ENCODE results near the gene CHAT.

Gene CHAT

GRCh38 chr10:49653273-49653929, 39.6 kb downstream of the CHAT start:
- Mint-ChIP-seq H3K27ac (no peak overlapping the region), H3K4me1 (peaks cover 14% of the 10 kb centered on the region), H3K4me3 (no peak overlapping the region)

GRCh38 chr10:49654036-49654693, 40.3 kb downstream of the CHAT start:
- H3K27ac Mint-ChIP-seq: no peak overlapping the region
- H3K36me3 Mint-ChIP-seq: no peaks in the 10 kb centered on the region
- peaks cover 11% of the 10 kb centered on the region for H3K4me1 Mint-ChIP-seq
- DNase-seq (ENCODE audit: low spot score in 2 of 2) (no peak), ATAC-seq (ENCODE audit: low read depth) (no peak)
- peaks cover 19% of the 10 kb centered on the region for H3K27me3 Mint-ChIP-seq
- H3K9me3 Mint-ChIP-seq: peaks cover 5% of the 10 kb centered on the region
- H3K4me3 Mint-ChIP-seq: no peak overlapping the region

More at GRCh38 chr10:49653273-49653929, 39.6 kb downstream of the CHAT start:
- no peaks in the 10 kb centered on the region for H3K9me3 Mint-ChIP-seq
- H3K27me3 Mint-ChIP-seq: peaks cover 21% of the 10 kb centered on the region
- H3K36me3 Mint-ChIP-seq: no peaks in the 10 kb centered on the region
- ATAC-seq (ENCODE audit: low read depth) (no peak), DNase-seq (ENCODE audit: low spot score in 2 of 2) (no peak)

- DNase-seq (ENCODE audit: low spot score in 2 of 2) (no peak), ATAC-seq (ENCODE audit: low read depth) (no peak)
- peaks cover 5% of the 10 kb centered on the region for H3K4me1 Mint-ChIP-seq
- no peak overlapping the region for H3K27ac Mint-ChIP-seq
- H3K27me3 Mint-ChIP-seq: peaks cover 19% of the 10 kb centered on the region
- peaks cover 9% of the 10 kb centered on the region for H3K9me3 Mint-ChIP-seq
- no peaks in the 10 kb centered on the region for H3K36me3 Mint-ChIP-seq
- no peak overlapping the region for H3K4me3 Mint-ChIP-seq
These were observed 41.3 kb downstream of the CHAT start for GRCh38 chr10:49655099-49655498.

- Mint-ChIP-seq H3K9me3 (peaks cover 10% of the 10 kb centered on the region), H3K27ac (no peak overlapping the region), H3K4me1 (no peaks in the 10 kb centered on the region), H3K27me3 (peaks cover 12% of the 10 kb centered on the region), H3K4me3 (no peak overlapping the region), H3K36me3 (no peaks in the 10 kb centered on the region)
- DNase-seq (ENCODE audit: low spot score in 2 of 2) (no peak), ATAC-seq (ENCODE audit: low read depth) (no peak)
These were observed 43.1 kb downstream of the CHAT start for GRCh38 chr10:49656845-49657493.

GRCh38 chr10:49657606-49658005, 43.8 kb downstream of the CHAT start:
- DNase-seq (ENCODE audit: low spot score in 2 of 2): no peak
- H3K36me3 Mint-ChIP-seq: no peaks in the 10 kb centered on the region
- H3K4me3 Mint-ChIP-seq: no peak overlapping the region
- H3K4me1 Mint-ChIP-seq: no peaks in the 10 kb centered on the region
- H3K9me3 Mint-ChIP-seq: peaks cover 10% of the 10 kb centered on the region
- no peak overlapping the region for H3K27ac Mint-ChIP-seq
- no peak for ATAC-seq (ENCODE audit: low read depth)
- peaks cover 8% of the 10 kb centered on the region for H3K27me3 Mint-ChIP-seq

GRCh38 chr10:49661140-49661856, 47.5 kb downstream of the CHAT start:
- peaks cover 10% of the 10 kb centered on the region for H3K9me3 Mint-ChIP-seq
- DNase-seq (ENCODE audit: low spot score in 2 of 2) (no peak), ATAC-seq (ENCODE audit: low read depth) (no peak)
- no peaks in the 10 kb centered on the region for H3K36me3 Mint-ChIP-seq
- H3K27me3 Mint-ChIP-seq: peaks cover 10% of the 10 kb centered on the region
- H3K4me1 Mint-ChIP-seq: no peaks in the 10 kb centered on the region
- no peak overlapping the region for H3K27ac Mint-ChIP-seq
- H3K4me3 Mint-ChIP-seq: no peak overlapping the region

GRCh38 chr10:49662169-49662830, 48.5 kb downstream of the CHAT start:
- Mint-ChIP-seq H3K27ac (no peak overlapping the region), H3K9me3 (peaks cover 10% of the 10 kb centered on the region), H3K4me1 (no peaks in the 10 kb centered on the region), H3K36me3 (no peaks in the 10 kb centered on the region), H3K4me3 (no peak overlapping the region), H3K27me3 (peaks cover 5% of the 10 kb centered on the region)
- no peak for ATAC-seq (ENCODE audit: low read depth)
- DNase-seq (ENCODE audit: low spot score in 2 of 2): no peak

- H3K4me1 Mint-ChIP-seq: no peaks in the 10 kb centered on the region
- H3K27ac Mint-ChIP-seq: no peak overlapping the region
- H3K27me3 Mint-ChIP-seq: peaks cover 5% of the 10 kb centered on the region
- DNase-seq (ENCODE audit: low spot score in 2 of 2): no peak
- no peaks in the 10 kb centered on the region for H3K36me3 Mint-ChIP-seq
- ATAC-seq (ENCODE audit: low read depth): no peak
- peaks cover 10% of the 10 kb centered on the region for H3K9me3 Mint-ChIP-seq
- H3K4me3 Mint-ChIP-seq: no peak overlapping the region
These were observed 49.8 kb downstream of the CHAT start for GRCh38 chr10:49663596-49663995.

GRCh38 chr10:49664006-49664841, 50.4 kb downstream of the CHAT start:
- peaks cover 5% of the 10 kb centered on the region for H3K27me3 Mint-ChIP-seq
- no peaks in the 10 kb centered on the region for H3K36me3 Mint-ChIP-seq

GRCh38 chr10:49664842-49665355, 51.1 kb downstream of the CHAT start:
- Mint-ChIP-seq H3K27ac (no peak overlapping the region), H3K27me3 (peaks cover 5% of the 10 kb centered on the region), H3K4me3 (no peak overlapping the region), H3K9me3 (peaks cover 2% of the 10 kb centered on the region), H3K36me3 (no peaks in the 10 kb centered on the region), H3K4me1 (no peaks in the 10 kb centered on the region)
- ATAC-seq (ENCODE audit: low read depth): no peak
- no peak for DNase-seq (ENCODE audit: low spot score in 2 of 2)

More at GRCh38 chr10:49664006-49664841, 50.4 kb downstream of the CHAT start:
- H3K27ac Mint-ChIP-seq: no peak overlapping the region
- H3K4me3 Mint-ChIP-seq: no peak overlapping the region
- ATAC-seq (ENCODE audit: low read depth): no peak
- no peaks in the 10 kb centered on the region for H3K4me1 Mint-ChIP-seq
- DNase-seq (ENCODE audit: low spot score in 2 of 2): no peak
- peaks cover 5% of the 10 kb centered on the region for H3K9me3 Mint-ChIP-seq

GRCh38 chr10:49666054-49666615, 52.3 kb downstream of the CHAT start:
- peaks cover 4% of the 10 kb centered on the region for H3K9me3 Mint-ChIP-seq
- ATAC-seq (ENCODE audit: low read depth): no peak
- DNase-seq (ENCODE audit: low spot score in 2 of 2): no peak
- H3K4me3 Mint-ChIP-seq: no peak overlapping the region
- H3K27me3 Mint-ChIP-seq: peaks cover 5% of the 10 kb centered on the region
- H3K27ac Mint-ChIP-seq: no peak overlapping the region
- no peaks in the 10 kb centered on the region for H3K4me1 Mint-ChIP-seq
- H3K36me3 Mint-ChIP-seq: no peaks in the 10 kb centered on the region

GRCh38 chr10:49666685-49667084, 52.8 kb downstream of the CHAT start:
- no peak for ATAC-seq (ENCODE audit: low read depth)
- no peaks in the 10 kb centered on the region for H3K4me1 Mint-ChIP-seq
- H3K9me3 Mint-ChIP-seq: peaks cover 4% of the 10 kb centered on the region
- no peak overlapping the region for H3K27ac Mint-ChIP-seq
- H3K36me3 Mint-ChIP-seq: no peaks in the 10 kb centered on the region
- H3K27me3 Mint-ChIP-seq: peaks cover 5% of the 10 kb centered on the region
- DNase-seq (ENCODE audit: low spot score in 2 of 2): no peak
- no peak overlapping the region for H3K4me3 Mint-ChIP-seq

- DNase-seq (ENCODE audit: low spot score in 2 of 2) (no peak), ATAC-seq (ENCODE audit: low read depth) (no peak)
- Mint-ChIP-seq H3K27ac (no peak overlapping the region), H3K27me3 (peaks cover 8% of the 10 kb centered on the region), H3K9me3 (peaks cover 4% of the 10 kb centered on the region), H3K36me3 (no peaks in the 10 kb centered on the region), H3K4me1 (no peaks in the 10 kb centered on the region), H3K4me3 (no peak overlapping the region)
These were observed 54.2 kb downstream of the CHAT start for GRCh38 chr10:49667991-49668390.

All from memory B cell (primary cell).